Peyer's patch (tissue), 4 donors: Measurements from ENCODE around the gene EMID1. TPM values are rescaled to one million over a fixed set of nuclear protein-coding genes. Genes with fewer than 3 reads are reported as not detected.

Source experiments
- DNase-seq, 3 donors: peaks; one replicate each; pipeline ENCODE4 v3.0.0-alpha.2; 2017 to 2019
- H3K27ac ChIP-seq, 4 donors: fragments of 200-600 bp; sonication (generic); one replicate each; pipeline ENCODE4 v1.5.1; 2016 to 2019
- H3K27me3 ChIP-seq, 2 donors: fragments of 200-600 bp; sonication (generic); one replicate each; pipeline ENCODE4 v1.5.1; 2019
- H3K36me3 ChIP-seq, 3 donors: fragments of 200-600 bp; sonication (generic); one replicate each; pipeline ENCODE4 v1.5.1; 2016 to 2019
- H3K4me1 ChIP-seq, 4 donors: fragments of 200-600 bp; sonication (generic); one replicate each; pipeline ENCODE4 v1.5.1; 2016 to 2019
- H3K4me3 ChIP-seq, 4 donors: fragments of 200-600 bp; sonication (generic); 1 replicate in 3 of 4; 2 replicates in 1 of 4; pipeline ENCODE4 v1.5.1; 2016 to 2019; ENCODE audit warnings: mild to moderate bottlenecking in 1 of 4
- H3K9me3 ChIP-seq, 4 donors: fragments of 200-600 bp; sonication (generic); one replicate each; pipeline ENCODE4 v1.5.1; 2016 to 2019; ENCODE audit warnings: mild to moderate bottlenecking in 1 of 4
- POLR2A ChIP-seq, 2 donors: fragments of 450-650 bp; IDR thresholded peaks; one replicate each; pipeline ENCODE4 v1.5.1; 2017; ENCODE audit warnings: antibody characterized with exemption in 2 of 2, mild to moderate bottlenecking in 2 of 2, moderate library complexity in 2 of 2
- total RNA-seq, 4 donors: library from RNA; depleted of rRNA; stranded (reverse); fragments of >200 nt; gene quantifications; one replicate each; pipeline ENCODE4 v1.1.0, GENCODE V29; 2016
- TF ChIP-seq, protein P1 (sequence below), 6 experiments: fragments of 450-650 bp in 4 of 6; fragments of 200-600 bp in 2 of 6; sonication (generic) in 1 of 6; IDR thresholded peaks; one replicate each; pipeline ENCODE4 v1.5.1; 2017 to 2019; ENCODE audit warnings: antibody characterized with exemption in 6 of 6, mild to moderate bottlenecking in 3 of 6, moderate library complexity in 1 of 6

Gene EMID1
- total RNA-seq, 4 donors from 2014 or later = 1.9 to 7.1 (median 4.2) TPM

DNA sequence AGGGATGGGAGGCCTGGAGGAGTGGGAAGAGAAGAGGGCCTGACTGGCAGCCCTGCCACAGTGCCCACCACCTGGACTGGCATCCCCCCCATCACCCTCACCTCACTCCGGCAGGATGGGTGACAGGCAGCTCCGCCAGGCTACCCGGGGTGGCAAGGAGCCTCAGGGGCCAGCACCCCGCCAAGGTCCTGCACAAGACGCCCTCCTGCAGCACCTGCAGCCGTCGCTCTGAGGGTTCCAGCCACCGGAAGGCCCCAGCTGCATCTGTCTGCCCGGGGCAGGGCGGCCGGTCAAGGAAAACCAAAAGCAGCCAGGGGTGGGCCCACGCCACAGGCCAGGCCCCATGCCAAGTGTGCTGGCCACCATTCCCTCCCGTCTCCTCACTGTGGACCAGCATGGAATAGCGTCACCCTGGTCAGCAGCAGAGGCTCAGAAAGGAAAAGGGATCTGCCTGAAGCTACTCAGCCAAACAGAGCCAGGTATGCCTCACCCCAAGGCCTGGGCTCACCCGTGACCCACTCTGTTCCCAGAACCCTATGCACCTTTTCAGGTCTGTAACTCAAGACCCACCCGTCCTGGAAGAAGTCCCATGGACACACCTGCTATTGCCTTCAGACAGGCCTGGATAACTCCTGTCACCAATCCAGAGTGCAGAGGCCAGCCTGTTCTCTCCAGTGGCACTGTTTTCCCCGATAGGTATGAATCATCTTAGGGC lies 55.1 kb downstream of the EMID1 start:
- peaks cover 0 to 19% (median 0%) of the 10 kb centered on the region in 3 donors for H3K36me3 ChIP-seq
- H3K4me1 ChIP-seq = no peaks in the 10 kb centered on the region
- TF ChIP-seq, protein P1, sequence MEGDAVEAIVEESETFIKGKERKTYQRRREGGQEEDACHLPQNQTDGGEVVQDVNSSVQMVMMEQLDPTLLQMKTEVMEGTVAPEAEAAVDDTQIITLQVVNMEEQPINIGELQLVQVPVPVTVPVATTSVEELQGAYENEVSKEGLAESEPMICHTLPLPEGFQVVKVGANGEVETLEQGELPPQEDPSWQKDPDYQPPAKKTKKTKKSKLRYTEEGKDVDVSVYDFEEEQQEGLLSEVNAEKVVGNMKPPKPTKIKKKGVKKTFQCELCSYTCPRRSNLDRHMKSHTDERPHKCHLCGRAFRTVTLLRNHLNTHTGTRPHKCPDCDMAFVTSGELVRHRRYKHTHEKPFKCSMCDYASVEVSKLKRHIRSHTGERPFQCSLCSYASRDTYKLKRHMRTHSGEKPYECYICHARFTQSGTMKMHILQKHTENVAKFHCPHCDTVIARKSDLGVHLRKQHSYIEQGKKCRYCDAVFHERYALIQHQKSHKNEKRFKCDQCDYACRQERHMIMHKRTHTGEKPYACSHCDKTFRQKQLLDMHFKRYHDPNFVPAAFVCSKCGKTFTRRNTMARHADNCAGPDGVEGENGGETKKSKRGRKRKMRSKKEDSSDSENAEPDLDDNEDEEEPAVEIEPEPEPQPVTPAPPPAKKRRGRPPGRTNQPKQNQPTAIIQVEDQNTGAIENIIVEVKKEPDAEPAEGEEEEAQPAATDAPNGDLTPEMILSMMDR (IDR thresholded peaks at IDR 0.05) = no peak
- no peak for TF ChIP-seq POLR2A (IDR thresholded peaks at IDR 0.05)
- DNase-seq = peak in 1 of 3 donors; percentile 12
- H3K27me3 ChIP-seq = no peaks in the 10 kb centered on the region
- no peaks in the 10 kb centered on the region for H3K9me3 ChIP-seq
- no peak overlapping the region for H3K4me3 ChIP-seq
- H3K27ac ChIP-seq = no peak overlapping the region

DNA sequence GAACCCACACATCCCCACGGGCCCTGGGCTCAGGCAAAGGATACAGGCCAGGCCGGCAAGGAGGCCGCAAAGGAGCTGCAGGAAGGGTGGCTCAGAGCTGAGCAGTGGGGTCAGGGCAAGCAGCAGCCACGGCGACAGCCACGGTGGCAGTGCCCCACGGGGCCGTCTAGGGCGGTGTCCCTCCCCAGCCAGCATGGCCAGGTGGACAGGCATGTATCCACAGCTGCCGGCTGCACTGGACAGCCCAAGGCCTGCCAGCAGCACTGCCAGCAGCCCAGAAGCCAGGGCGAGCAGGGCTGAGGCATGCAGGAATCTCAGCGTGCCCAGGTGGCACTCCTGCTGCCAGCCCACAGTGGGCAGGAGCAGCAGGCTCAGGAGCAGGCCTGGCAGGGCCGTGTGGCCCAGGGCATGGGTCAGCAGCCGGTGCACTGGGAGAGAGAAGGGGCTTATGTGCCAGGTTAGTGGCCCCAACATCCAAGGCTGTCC lies 58.1 kb downstream of the EMID1 start:
- H3K36me3 ChIP-seq = peaks cover 0 to 19% (median 0%) of the 10 kb centered on the region in 3 donors
- TF ChIP-seq, protein P1 (IDR thresholded peaks at IDR 0.05) = no peak
- no peak for TF ChIP-seq POLR2A (IDR thresholded peaks at IDR 0.05)
- H3K4me1 ChIP-seq = peaks cover 0 to 13% (median 4%) of the 10 kb centered on the region in 4 donors
- no peaks in the 10 kb centered on the region for H3K27me3 ChIP-seq
- no peaks in the 10 kb centered on the region for H3K9me3 ChIP-seq
- no peak overlapping the region for H3K4me3 ChIP-seq
- no peak overlapping the region for H3K27ac ChIP-seq
- DNase-seq = no peak

DNA sequence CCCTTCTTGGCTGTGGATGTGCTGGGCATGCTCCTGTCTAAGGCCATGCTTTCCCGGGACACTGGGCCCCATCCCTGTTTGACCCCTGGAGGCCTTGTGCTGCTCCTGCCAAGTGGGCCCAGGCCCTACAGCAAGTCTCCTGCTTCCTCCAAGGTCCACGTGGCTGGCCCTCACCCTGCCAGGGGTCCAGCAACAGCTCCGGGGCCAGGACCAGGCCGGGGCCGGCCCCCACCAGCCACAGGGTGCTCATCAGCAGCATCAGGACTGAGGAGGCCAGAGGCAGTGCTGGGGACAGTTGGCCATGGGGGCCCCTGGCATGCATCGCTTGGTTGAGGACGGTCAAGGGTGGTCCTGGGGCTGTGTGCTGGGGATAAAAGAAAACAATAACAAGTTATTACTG lies 59.6 kb downstream of the EMID1 start:
- no peaks in the 10 kb centered on the region for H3K27me3 ChIP-seq

DNA sequence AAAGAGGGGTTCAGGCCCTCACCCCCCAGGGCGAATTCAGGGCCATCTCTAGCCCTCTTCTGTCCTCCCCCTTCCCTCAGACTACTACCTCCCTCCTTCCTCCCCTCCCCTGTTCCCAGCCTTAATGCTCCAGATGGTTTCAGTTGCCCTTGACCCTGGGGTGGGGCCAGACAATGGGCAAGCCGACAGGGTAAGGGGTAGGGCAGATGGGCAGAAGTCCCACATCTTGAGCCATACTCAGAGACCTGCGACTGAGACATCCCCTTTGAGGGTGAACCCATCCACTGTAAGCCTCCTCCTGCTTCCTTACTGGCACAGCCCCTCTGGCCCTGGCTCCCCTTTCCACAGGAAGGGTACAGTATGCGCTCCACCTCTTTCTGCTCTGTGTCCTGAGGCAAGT lies 60.2 kb downstream of the EMID1 start:
- no peak for TF ChIP-seq POLR2A (IDR thresholded peaks at IDR 0.05)
- TF ChIP-seq, protein P1 (IDR thresholded peaks at IDR 0.05) = no peak
- Histone ChIP-seq H3K9me3 (no peaks in the 10 kb centered on the region), H3K36me3 (peaks cover 0 to 14% (median 0%) of the 10 kb centered on the region in 3 donors), H3K4me3 (no peak overlapping the region), H3K27ac (peak overlapping the region in 1 of 4 donors; percentile 98), H3K27me3 (no peaks in the 10 kb centered on the region), H3K4me1 (peaks cover 0 to 31% (median 9%) of the 10 kb centered on the region in 4 donors)
- DNase-seq = peak in 1 of 3 donors; percentile 9

More for the DNA sequence above, 59.6 kb downstream of the EMID1 start:
- H3K4me1 ChIP-seq = peaks cover 0 to 26% (median 6%) of the 10 kb centered on the region in 4 donors
- peak in 1 of 3 donors; percentile 10 for DNase-seq
- no peak overlapping the region for H3K4me3 ChIP-seq
- TF ChIP-seq, protein P1 (IDR thresholded peaks at IDR 0.05) = no peak
- TF ChIP-seq POLR2A (IDR thresholded peaks at IDR 0.05) = no peak
- no peaks in the 10 kb centered on the region for H3K9me3 ChIP-seq
- H3K36me3 ChIP-seq = peaks cover 0 to 14% (median 0%) of the 10 kb centered on the region in 3 donors
- H3K27ac ChIP-seq = no peak overlapping the region

DNA sequence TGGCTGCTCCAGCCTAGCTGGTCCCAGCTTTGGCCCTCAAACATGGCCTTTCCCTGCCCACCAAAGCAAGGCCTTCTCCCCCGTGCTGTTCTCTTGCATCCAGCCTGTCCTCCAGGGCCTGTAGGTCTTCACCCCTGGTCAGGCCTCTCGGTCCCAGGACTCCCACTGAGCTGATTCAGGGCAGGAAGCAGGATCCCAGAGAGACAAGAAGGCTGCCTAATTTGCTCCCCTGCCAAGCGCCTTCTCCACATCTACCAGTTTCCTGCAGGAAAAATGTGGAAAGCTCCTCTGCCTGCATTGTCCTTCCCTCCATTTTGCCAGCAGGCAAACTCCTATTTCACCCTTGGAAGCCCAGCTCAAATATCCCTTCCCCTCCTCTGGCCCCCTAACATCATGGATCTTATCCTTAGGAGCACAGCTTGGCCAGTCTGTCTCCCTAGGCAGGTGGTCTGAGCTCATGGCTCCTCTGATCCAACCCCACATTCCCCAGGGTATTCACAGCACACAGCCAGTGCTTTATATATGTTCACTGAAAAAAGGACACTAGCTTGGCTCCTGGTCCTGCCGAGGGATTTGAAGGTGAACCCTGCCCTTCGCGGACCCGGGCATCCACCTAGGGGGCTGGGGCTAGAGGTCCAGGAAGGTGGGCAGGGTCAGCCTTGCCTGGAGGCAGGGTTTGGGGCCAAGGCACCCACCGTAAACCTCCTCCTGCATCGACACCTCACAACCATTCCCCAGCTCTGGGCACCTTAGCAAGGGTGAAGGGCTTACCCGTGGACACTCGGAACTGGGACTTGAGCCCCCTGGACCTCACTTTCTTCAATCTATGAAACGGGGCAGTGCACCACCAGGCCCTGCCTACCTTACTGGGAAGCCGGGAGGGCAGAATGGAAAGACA lies 61.1 kb downstream of the EMID1 start:
- no peaks in the 10 kb centered on the region for H3K27me3 ChIP-seq
- peaks cover 0 to 14% (median 0%) of the 10 kb centered on the region in 3 donors for H3K36me3 ChIP-seq
- H3K27ac ChIP-seq = peak overlapping the region; percentile 96 to 99 (median 98)
- peak in 1 of 3 donors; percentile 15 for DNase-seq
- no peaks in the 10 kb centered on the region for H3K9me3 ChIP-seq
- H3K4me3 ChIP-seq = peak overlapping the region; percentile 77 to 99 (median 88)
- peaks cover 0 to 40% (median 14%) of the 10 kb centered on the region in 4 donors for H3K4me1 ChIP-seq
- TF ChIP-seq, protein P1 (IDR thresholded peaks at IDR 0.05) = no peak
- no peak for TF ChIP-seq POLR2A (IDR thresholded peaks at IDR 0.05)
